OCI-LY7 (cell line): Measurements from ENCODE around the gene FIBP. TPM values are rescaled to one million over a fixed set of nuclear protein-coding genes. Genes with fewer than 3 reads are reported as not detected.
"Not testable (repeated sequence)": the region's sequence is repeated elsewhere in the genome, so short reads cannot be mapped to it uniquely, and the experiment has no call there.

ENCODE experiments used
- BruUV-seq: library from RNA; stranded (reverse); fragments of 400-500 nt; replicated peaks from 2 replicates; lab custom pipeline; 2021; lab: Mats Ljungman, UMichigan
- CTCF ChIA-PET: fragments of 300-600 bp; sonication (Branson Sonifier 250); formaldehyde crosslinking; loops from one replicate; lab custom pipeline; 2022; ENCODE audit warnings: antibody characterized with exemption; ENCODE audit not compliant: unreplicated experiment; lab: Charles Lee
- POLR2A ChIA-PET: fragments of 300-600 bp; sonication (Branson Sonifier 250); formaldehyde crosslinking; loops from one replicate; lab custom pipeline; 2022; ENCODE audit warnings: antibody characterized with exemption; lab: Charles Lee
- DNase-seq: peaks from one replicate; pipeline ENCODE4 v3.0.0-alpha.2; 2015; ENCODE audit warnings: low spot score
- H2AFZ ChIP-seq: fragments of 200-600 bp; sonication (generic), shearing (Covaris generic); 2 replicates; pipeline ENCODE4 v1.6.1; 2014; ENCODE audit warnings: mild to moderate bottlenecking, antibody characterized with exemption, low read length, moderate library complexity
- H3K27ac ChIP-seq: fragments of 200-600 bp; sonication (generic); 2 replicates; pipeline ENCODE4 v1.5.1; 2014; ENCODE audit warnings: mixed run types, low read depth, mild to moderate bottlenecking, moderate library complexity, low read length, inconsistent platforms; ENCODE audit not compliant: poor library complexity, severe bottlenecking
- H3K36me3 ChIP-seq: fragments of 200-600 bp; sonication (generic); 2 replicates; pipeline ENCODE4 v1.6.1; 2014; ENCODE audit warnings: mild to moderate bottlenecking, antibody characterized with exemption, low read length, moderate library complexity, mixed read lengths; ENCODE audit not compliant: insufficient read depth
- H3K4me1 ChIP-seq: fragments of 200-600 bp; sonication (generic); 2 replicates; pipeline ENCODE4 v1.5.1; 2014; ENCODE audit warnings: mild to moderate bottlenecking, low read length; ENCODE audit not compliant: insufficient read depth, poor library complexity, severe bottlenecking
- H3K4me2 ChIP-seq: fragments of 200-600 bp; sonication (generic); 2 replicates; pipeline ENCODE4 v1.6.1; 2014; ENCODE audit warnings: mild to moderate bottlenecking, low read length
- H3K4me3 ChIP-seq: fragments of 200-600 bp; sonication (generic); 2 replicates; pipeline ENCODE4 v1.5.1; 2014; ENCODE audit warnings: mild to moderate bottlenecking, low read depth, low read length; ENCODE audit not compliant: poor library complexity, severe bottlenecking
- H3K79me2 ChIP-seq: fragments of 200-600 bp; sonication (generic); 2 replicates; pipeline ENCODE4 v1.6.1; 2016; ENCODE audit warnings: low read depth, mild to moderate bottlenecking, low read length, moderate library complexity, mixed read lengths; ENCODE audit not compliant: insufficient read depth
- H3K9me2 ChIP-seq: fragments of 200-600 bp; sonication (generic); 2 replicates; pipeline ENCODE4 v1.6.1; 2016; ENCODE audit warnings: mild to moderate bottlenecking, low read length, mixed read lengths; ENCODE audit not compliant: insufficient read depth
- H3K9me3 ChIP-seq: fragments of 200-600 bp; sonication (generic); 2 replicates; pipeline ENCODE4 v1.6.1; 2014; ENCODE audit warnings: mild to moderate bottlenecking, mixed run types, low read length, mixed read lengths
- H4K20me1 ChIP-seq: fragments of 200-600 bp; sonication (generic); 2 replicates; pipeline ENCODE4 v1.6.1; 2014; ENCODE audit warnings: mild to moderate bottlenecking, antibody characterized with exemption, low read length, moderate library complexity, mixed read lengths; ENCODE audit not compliant: insufficient read depth
- EZH2phosphoT487 ChIP-seq: fragments of 200-600 bp; sonication (generic); IDR thresholded peaks from 2 replicates; pipeline ENCODE4 v1.6.1; 2018; ENCODE audit warnings: low read depth, borderline replicate concordance, mild to moderate bottlenecking, mixed run types, antibody characterized with exemption, low read length, moderate library complexity, mixed read lengths
- intact Hi-C: fragments of 100-400 bp; cut with micrococcal nuclease; formaldehyde crosslinking; loops from one replicate; pipeline ENCODE4 v1.10.0; 2022; ENCODE audit not compliant: unreplicated experiment
- total RNA-seq, 2 experiments: library from RNA; depleted of rRNA in 1 of 2; stranded (reverse); fragments of >200 nt in 1 of 2; shearing (Covaris generic) in 1 of 2; gene quantifications; 2 replicates each; pipeline ENCODE4 v1.2.3, GENCODE V29; 2014 to 2022
- TF ChIP-seq, protein P1 (sequence below): fragments of 200-600 bp; sonication (generic); conservative IDR thresholded peaks from 2 replicates; pipeline ENCODE4 v1.5.1; 2014; ENCODE audit warnings: mild to moderate bottlenecking, antibody characterized with exemption, low read length, moderate library complexity, mixed read lengths

FIBP gene
- total RNA-seq, 2 experiments from 2014 or later = 97.3 to 184 TPM

DNA sequence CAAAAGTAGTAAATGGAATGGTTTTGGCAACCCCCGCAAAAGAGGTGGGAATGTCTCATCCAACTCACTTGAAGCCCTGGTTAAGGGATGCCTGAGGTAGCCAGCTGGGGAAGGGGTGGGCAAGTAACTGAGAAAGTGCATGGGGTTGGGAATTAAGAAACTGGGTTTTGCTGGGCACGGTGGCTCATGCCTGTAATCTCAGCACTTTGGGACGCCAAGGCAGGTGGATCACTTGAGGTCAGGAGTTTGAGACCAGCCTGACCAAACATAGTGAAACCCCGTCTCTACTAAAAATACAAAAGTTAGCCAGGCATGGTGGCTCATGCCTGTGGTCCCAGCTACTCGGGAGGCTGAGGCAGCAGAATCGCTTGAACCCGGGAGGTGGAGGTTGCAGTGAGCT is 39.6 kb downstream of the FIBP start:
- intact Hi-C loops, H2AFZ ChIP-seq, H4K20me1 ChIP-seq, H3K4me2 ChIP-seq, DNase-seq, H3K9me2 ChIP-seq, H3K9me3 ChIP-seq, H3K79me2 ChIP-seq, BruUV-seq, H3K4me3 ChIP-seq, H3K27ac ChIP-seq, H3K4me1 ChIP-seq: not testable (repeated sequence)
- POLR2A ChIA-PET = interaction anchor here (0.6 to 1.0 kb wide), 3 partner anchors 10 to 727 kb away, joined by 3 to 4 read pairs (median 3); partner anchors contain the start of genes FAU and MRPL49
- peaks cover 30% of the 10 kb centered on the region for H3K36me3 ChIP-seq
- CTCF ChIA-PET = interaction anchor here (0.5 kb wide), 1 partner anchor 39 kb away, joined by 8 read pairs; the partner anchor contains the start of gene FIBP

DNA sequence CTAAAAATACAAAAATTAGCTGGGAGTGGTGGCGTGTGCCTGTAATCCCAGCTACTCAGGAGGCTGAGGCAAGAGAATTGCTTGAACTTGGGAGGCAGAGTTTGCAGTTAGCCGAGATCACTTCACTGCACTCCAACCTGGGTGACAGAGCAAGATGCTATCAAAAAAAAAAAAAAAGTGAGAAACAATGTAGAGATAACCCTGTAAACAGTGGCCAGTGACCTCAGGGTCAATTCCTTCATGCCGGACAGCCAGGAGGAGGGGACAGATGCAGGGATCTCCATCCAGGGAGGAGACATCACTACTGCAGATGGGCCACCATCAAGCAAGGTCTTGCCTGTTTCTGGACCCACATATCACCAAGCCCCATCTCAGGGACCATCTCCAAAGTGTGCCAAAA is 40.5 kb downstream of the FIBP start:
- intact Hi-C loops = no loop called here
- DNase-seq = no peak
- no peaks in the 10 kb centered on the region for H3K4me1 ChIP-seq
- no peaks in the 10 kb centered on the region for H3K79me2 ChIP-seq
- H3K36me3 ChIP-seq = peaks cover 21% of the 10 kb centered on the region
- BruUV-seq = no TSS peak
- H3K4me2 ChIP-seq = no peak overlapping the region
- TF ChIP-seq EZH2phosphoT487 = no peak
- TF ChIP-seq, protein P1, sequence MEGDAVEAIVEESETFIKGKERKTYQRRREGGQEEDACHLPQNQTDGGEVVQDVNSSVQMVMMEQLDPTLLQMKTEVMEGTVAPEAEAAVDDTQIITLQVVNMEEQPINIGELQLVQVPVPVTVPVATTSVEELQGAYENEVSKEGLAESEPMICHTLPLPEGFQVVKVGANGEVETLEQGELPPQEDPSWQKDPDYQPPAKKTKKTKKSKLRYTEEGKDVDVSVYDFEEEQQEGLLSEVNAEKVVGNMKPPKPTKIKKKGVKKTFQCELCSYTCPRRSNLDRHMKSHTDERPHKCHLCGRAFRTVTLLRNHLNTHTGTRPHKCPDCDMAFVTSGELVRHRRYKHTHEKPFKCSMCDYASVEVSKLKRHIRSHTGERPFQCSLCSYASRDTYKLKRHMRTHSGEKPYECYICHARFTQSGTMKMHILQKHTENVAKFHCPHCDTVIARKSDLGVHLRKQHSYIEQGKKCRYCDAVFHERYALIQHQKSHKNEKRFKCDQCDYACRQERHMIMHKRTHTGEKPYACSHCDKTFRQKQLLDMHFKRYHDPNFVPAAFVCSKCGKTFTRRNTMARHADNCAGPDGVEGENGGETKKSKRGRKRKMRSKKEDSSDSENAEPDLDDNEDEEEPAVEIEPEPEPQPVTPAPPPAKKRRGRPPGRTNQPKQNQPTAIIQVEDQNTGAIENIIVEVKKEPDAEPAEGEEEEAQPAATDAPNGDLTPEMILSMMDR = no peak
- H3K27ac ChIP-seq = no peak overlapping the region
- no peaks in the 10 kb centered on the region for H4K20me1 ChIP-seq
- ChIA-PET POLR2A (interaction anchor here (0.6 to 1.0 kb wide), 2 partner anchors 11 to 518 kb away, joined by 4 read pairs; no protein-coding TSS in a partner anchor), CTCF (no interaction called here)
- H3K9me2 ChIP-seq = no peaks in the 10 kb centered on the region
- peaks cover 7% of the 10 kb centered on the region; the same call in 1 of the 2 replicates for H3K9me3 ChIP-seq
- no peak overlapping the region for H2AFZ ChIP-seq
- no peak overlapping the region for H3K4me3 ChIP-seq

DNA sequence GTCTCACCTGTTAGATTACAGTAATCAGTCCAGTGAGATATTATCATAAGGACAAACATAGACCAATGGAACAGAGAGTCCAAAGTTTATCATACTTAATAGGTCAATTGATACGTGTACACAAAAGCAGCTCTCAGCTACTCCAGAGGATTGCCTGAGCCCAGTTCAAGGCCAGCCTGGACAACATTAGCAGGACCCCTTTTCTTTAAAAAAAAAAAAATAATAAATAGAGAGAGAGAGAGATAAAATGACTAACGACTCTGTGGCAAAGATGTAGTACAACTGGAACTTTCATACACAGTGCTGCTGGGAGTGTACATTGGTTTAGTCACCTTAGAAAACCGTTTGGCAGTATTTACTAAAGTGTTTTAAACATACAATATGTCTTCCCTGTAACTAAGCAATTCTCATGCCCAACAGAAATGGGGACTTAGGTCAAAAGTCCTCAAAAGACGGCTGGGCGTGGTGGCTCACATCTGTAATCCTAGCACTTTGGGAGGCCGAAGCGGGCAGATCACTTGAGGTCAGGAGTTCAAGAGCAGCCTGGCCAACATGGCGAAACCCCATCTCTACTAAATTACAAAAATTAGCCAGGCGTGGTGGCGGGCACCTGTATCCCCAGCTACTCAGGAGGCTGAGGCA is 43.9 kb downstream of the FIBP start:
- Histone ChIP-seq H3K9me2 (no peaks in the 10 kb centered on the region), H3K4me2 (no peak overlapping the region), H3K36me3 (no peaks in the 10 kb centered on the region), H3K4me3 (no peak overlapping the region), H4K20me1 (no peaks in the 10 kb centered on the region), H3K4me1 (no peaks in the 10 kb centered on the region), H2AFZ (no peak overlapping the region), H3K27ac (no peak overlapping the region), H3K9me3 (no peaks in the 10 kb centered on the region), H3K79me2 (no peaks in the 10 kb centered on the region)
- TF ChIP-seq, protein P1 = no peak
- no peak for TF ChIP-seq EZH2phosphoT487
- intact Hi-C loops = no loop called here
- no TSS peak for BruUV-seq
- DNase-seq = no peak
- CTCF ChIA-PET = no interaction called here
- POLR2A ChIA-PET = interaction anchor here (0.7 kb wide), 1 partner anchor 1455 kb away, joined by 4 read pairs; no protein-coding TSS in a partner anchor
